Ectodermal cell (in vitro differentiated cells): ENCODE measurements around the gene LRP1B.

Source experiments
- H3K27ac ChIP-seq: 2 replicates; pipeline ENCODE4 v1.7.0; 2013; ENCODE audit warnings: mild to moderate bottlenecking, low read depth, low read length; ENCODE audit not compliant: insufficient read depth, poor library complexity, severe bottlenecking
- H3K27me3 ChIP-seq: 2 replicates; pipeline ENCODE4 v1.7.0; 2013; ENCODE audit warnings: mild to moderate bottlenecking, low read length; ENCODE audit not compliant: insufficient read depth, control insufficient read depth, poor library complexity, severe bottlenecking
- H3K36me3 ChIP-seq: one replicate; pipeline ENCODE4 v1.7.0; 2013; ENCODE audit warnings: low read length; ENCODE audit not compliant: control insufficient read depth, insufficient read depth
- H3K4me1 ChIP-seq: one replicate; pipeline ENCODE4 v1.7.0; 2013; ENCODE audit warnings: low read length; ENCODE audit not compliant: control insufficient read depth, insufficient read depth
- H3K4me3 ChIP-seq: 2 replicates; pipeline ENCODE4 v1.7.0; 2013; ENCODE audit warnings: low read depth, low read length, control low read depth; ENCODE audit not compliant: insufficient read depth
- H3K9me3 ChIP-seq: 2 replicates; pipeline ENCODE4 v1.7.0; 2013; ENCODE audit warnings: mild to moderate bottlenecking, low read length, moderate library complexity; ENCODE audit not compliant: control insufficient read depth
- WGBS, 2 experiments: methylation state at CpG; one replicate each; pipeline ENCODE4 v1.1.7; 2013; ENCODE audit warnings: missing lambda C conversion rate in 2 of 2; 5-methylcytosine and 5-hydroxymethylcytosine counted together

LRP1B gene

GRCh38 chr2:141079231-141079630 lies 1051.6 kb downstream of the LRP1B start:
- Histone ChIP-seq H3K27me3 (no peaks in the 10 kb centered on the region), H3K27ac (no peak overlapping the region), H3K36me3 (no peaks in the 10 kb centered on the region), H3K9me3 (no peaks in the 10 kb centered on the region), H3K4me1 (no peaks in the 10 kb centered on the region), H3K4me3 (no peak overlapping the region)
- WGBS, 2 experiments = 83 to 100% methylated on average over 1 of the region's 1 CpG

DNA sequence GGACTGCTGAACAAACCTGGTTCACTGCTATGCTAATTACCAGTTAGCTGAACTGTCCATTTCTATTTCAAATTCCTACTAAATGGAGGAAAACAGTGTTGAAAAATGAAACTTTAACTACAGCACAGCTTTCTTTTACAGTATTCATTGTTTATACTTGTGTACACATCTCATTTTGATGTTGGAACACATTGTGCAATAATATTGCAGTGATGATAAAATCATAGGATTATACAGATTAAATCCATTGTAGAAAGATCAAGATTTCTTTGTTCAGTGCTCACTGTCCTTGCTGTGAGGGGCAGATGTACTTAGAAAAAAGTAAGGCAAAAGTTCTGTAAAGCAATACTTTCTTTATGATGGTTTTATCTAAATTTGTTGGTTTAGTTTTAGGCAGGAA lies 1055.1 kb downstream of the LRP1B start:
- H3K4me3 ChIP-seq = no peak overlapping the region
- H3K9me3 ChIP-seq = no peaks in the 10 kb centered on the region
- no peaks in the 10 kb centered on the region for H3K4me1 ChIP-seq
- no peaks in the 10 kb centered on the region for H3K36me3 ChIP-seq
- H3K27ac ChIP-seq = no peak overlapping the region
- H3K27me3 ChIP-seq = no peaks in the 10 kb centered on the region

GRCh38 chr2:141068053-141068682 lies 1062.6 kb downstream of the LRP1B start:
- H3K4me1 ChIP-seq = no peaks in the 10 kb centered on the region
- H3K36me3 ChIP-seq = no peaks in the 10 kb centered on the region
- H3K27me3 ChIP-seq = no peaks in the 10 kb centered on the region
- no peak overlapping the region for H3K4me3 ChIP-seq
- H3K27ac ChIP-seq = no peak overlapping the region
- H3K9me3 ChIP-seq = no peaks in the 10 kb centered on the region
- WGBS, 2 experiments = 92 to 93% methylated on average over 9 of the region's 9 CpGs

DNA sequence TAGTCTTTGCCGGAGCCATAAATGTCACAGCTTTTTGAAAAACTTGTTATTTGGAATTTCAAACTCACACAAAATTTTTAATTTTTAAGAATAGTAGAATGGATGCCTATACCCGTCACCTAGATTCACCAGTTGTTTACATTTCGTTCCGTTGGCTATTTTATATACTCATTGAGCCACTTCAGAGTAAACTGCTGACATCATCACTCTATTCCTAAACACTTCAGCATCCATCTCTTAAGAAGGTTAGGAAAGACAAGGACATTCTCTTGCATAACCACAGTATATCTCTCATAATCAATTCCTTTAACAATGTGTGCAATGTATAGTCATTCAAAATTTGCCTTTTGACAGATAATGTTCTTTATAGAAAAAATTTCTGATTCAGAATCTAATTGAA lies 1065.8 kb downstream of the LRP1B start:
- Histone ChIP-seq H3K4me1 (no peaks in the 10 kb centered on the region), H3K27ac (no peak overlapping the region), H3K36me3 (no peaks in the 10 kb centered on the region), H3K9me3 (no peaks in the 10 kb centered on the region), H3K27me3 (no peaks in the 10 kb centered on the region), H3K4me3 (no peak overlapping the region)
- 68 to 100% methylated on average over 3 to 4 of the region's 4 CpGs for WGBS, 2 experiments

- H3K4me1 ChIP-seq = no peaks in the 10 kb centered on the region
- whole genome bisulfite sequencing, 2 experiments = 57 to 67% methylated on average over 4 of the region's 4 CpGs
- H3K36me3 ChIP-seq = no peaks in the 10 kb centered on the region
- H3K4me3 ChIP-seq = no peak overlapping the region
- H3K9me3 ChIP-seq = no peaks in the 10 kb centered on the region
- H3K27ac ChIP-seq = no peak overlapping the region
- no peaks in the 10 kb centered on the region for H3K27me3 ChIP-seq
Observed at GRCh38 chr2:141063406-141063805, 1067.4 kb downstream of the LRP1B start.

DNA sequence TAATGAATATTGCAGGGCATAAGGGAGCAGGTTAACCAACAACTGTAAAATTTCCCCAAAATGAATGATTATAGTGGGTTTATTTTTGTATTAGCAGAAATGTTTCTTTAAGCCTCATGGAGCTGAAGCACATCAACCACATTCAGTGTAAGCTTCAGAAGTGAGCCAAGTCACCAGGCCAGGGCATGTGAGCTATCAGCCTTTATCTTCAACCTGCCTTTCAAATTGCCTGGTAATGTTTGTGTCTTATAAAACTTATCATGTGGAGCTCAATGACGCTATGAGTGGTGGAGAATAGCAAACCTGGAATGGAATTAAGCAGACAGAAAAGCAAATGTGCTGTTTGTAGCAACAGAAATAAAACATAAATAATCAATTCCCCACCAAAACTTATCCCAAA lies 1068.4 kb downstream of the LRP1B start:
- no peak overlapping the region for H3K4me3 ChIP-seq
- no peaks in the 10 kb centered on the region for H3K9me3 ChIP-seq
- no peak overlapping the region for H3K27ac ChIP-seq
- no peaks in the 10 kb centered on the region for H3K36me3 ChIP-seq
- 100% methylated on average over 1 of the region's 1 CpG; no CpG with 5 or more reads in 1 of the 2 experiments for WGBS, 2 experiments
- no peaks in the 10 kb centered on the region for H3K27me3 ChIP-seq
- H3K4me1 ChIP-seq = no peaks in the 10 kb centered on the region

GRCh38 chr2:141062031-141062430 lies 1068.8 kb downstream of the LRP1B start:
- WGBS, 2 experiments = 92 to 93% methylated on average over 2 to 4 of the region's 4 CpGs
- Histone ChIP-seq H3K27ac (no peak overlapping the region), H3K36me3 (no peaks in the 10 kb centered on the region), H3K9me3 (no peaks in the 10 kb centered on the region), H3K27me3 (no peaks in the 10 kb centered on the region), H3K4me3 (no peak overlapping the region), H3K4me1 (no peaks in the 10 kb centered on the region)

GRCh38 chr2:141058556-141058955 lies 1072.3 kb downstream of the LRP1B start:
- Histone ChIP-seq H3K4me3 (no peak overlapping the region), H3K9me3 (no peaks in the 10 kb centered on the region), H3K27me3 (no peaks in the 10 kb centered on the region), H3K36me3 (no peaks in the 10 kb centered on the region), H3K27ac (no peak overlapping the region), H3K4me1 (no peaks in the 10 kb centered on the region)
- WGBS, 2 experiments = 84 to 95% methylated on average over 3 to 4 of the region's 4 CpGs

DNA sequence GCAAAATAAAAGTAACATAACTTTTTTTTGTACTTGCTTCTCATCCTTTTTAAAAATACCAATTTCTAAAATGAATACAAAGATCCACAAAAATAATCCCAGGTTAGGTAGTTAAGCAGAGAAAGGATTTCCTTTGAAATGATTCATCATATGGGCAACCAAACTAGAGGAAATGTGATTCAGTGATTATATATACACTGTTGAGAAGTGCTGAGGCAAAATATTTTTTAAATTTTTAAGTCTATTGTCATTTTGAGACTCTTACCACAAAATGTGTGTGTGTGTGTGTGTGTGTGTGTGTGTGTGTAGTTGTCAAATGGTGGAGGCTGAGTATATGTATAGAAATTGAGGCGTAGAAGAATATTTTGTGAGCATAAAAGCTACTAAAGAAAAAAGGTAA lies 1075.3 kb downstream of the LRP1B start:
- H3K9me3 ChIP-seq = no peaks in the 10 kb centered on the region
- H3K27me3 ChIP-seq = no peaks in the 10 kb centered on the region
- no peak overlapping the region for H3K4me3 ChIP-seq
- no peaks in the 10 kb centered on the region for H3K4me1 ChIP-seq
- WGBS, 2 experiments = 76 to 88% methylated on average over 1 of the region's 1 CpG
- H3K36me3 ChIP-seq = no peaks in the 10 kb centered on the region
- no peak overlapping the region for H3K27ac ChIP-seq

- Histone ChIP-seq H3K36me3 (no peaks in the 10 kb centered on the region), H3K4me3 (no peak overlapping the region), H3K27ac (no peak overlapping the region), H3K4me1 (no peaks in the 10 kb centered on the region), H3K9me3 (no peaks in the 10 kb centered on the region), H3K27me3 (no peaks in the 10 kb centered on the region)
- WGBS, 2 experiments = 88 to 94% methylated on average over 6 of the region's 6 CpGs
Observed at GRCh38 chr2:141048951-141049350, 1081.9 kb downstream of the LRP1B start.

GRCh38 chr2:141041281-141041680 lies 1089.5 kb downstream of the LRP1B start:
- no peaks in the 10 kb centered on the region for H3K27me3 ChIP-seq
- H3K9me3 ChIP-seq = no peaks in the 10 kb centered on the region
- no peak overlapping the region for H3K4me3 ChIP-seq
- no peaks in the 10 kb centered on the region for H3K4me1 ChIP-seq
- no peaks in the 10 kb centered on the region for H3K36me3 ChIP-seq
- H3K27ac ChIP-seq = no peak overlapping the region
- 94% methylated on average over 1 of the region's 1 CpG for WGBS, 2 experiments
